H9 (cell line): ENCODE measurements around the gene ATP1A2. TPM values are rescaled to one million over a fixed set of nuclear protein-coding genes. Genes with fewer than 3 reads are reported as not detected.

Experiments
- DNase-seq: peaks from one replicate; pipeline ENCODE4 v3.0.0-alpha.2; 2017
- H2AFZ ChIP-seq: one replicate; pipeline ENCODE4 v1.6.1; 2013; ENCODE audit warnings: mild to moderate bottlenecking, low read length, control low read depth, moderate library complexity
- H2AK5ac ChIP-seq: 2 replicates; pipeline ENCODE4 v1.6.1; 2013; ENCODE audit warnings: low read length, control low read depth, mixed read lengths; ENCODE audit not compliant: insufficient read length
- H2BK120ac ChIP-seq: one replicate; pipeline ENCODE4 v1.6.1; 2013; ENCODE audit warnings: low read depth, mild to moderate bottlenecking, low read length, control low read depth, inconsistent platforms; ENCODE audit not compliant: poor library complexity, severe bottlenecking
- H2BK12ac ChIP-seq: 2 replicates; pipeline ENCODE4 v1.6.1; 2013; ENCODE audit warnings: low read length, control low read depth, mixed read lengths, low read depth; ENCODE audit not compliant: insufficient read length
- H2BK15ac ChIP-seq: 2 replicates; pipeline ENCODE4 v1.6.1; 2013; ENCODE audit warnings: low read depth, low read length, control low read depth
- H2BK20ac ChIP-seq: one replicate; pipeline ENCODE4 v1.6.1; 2013; ENCODE audit warnings: low read depth, mild to moderate bottlenecking, low read length, control low read depth, inconsistent platforms; ENCODE audit not compliant: poor library complexity, severe bottlenecking
- H2BK5ac ChIP-seq: 2 replicates; pipeline ENCODE4 v1.6.1; 2013; ENCODE audit warnings: low read length, control low read depth, mixed read lengths; ENCODE audit not compliant: insufficient read length
- H3K14ac ChIP-seq: 2 replicates; pipeline ENCODE4 v1.6.1; 2013; ENCODE audit warnings: low read length, control low read depth; ENCODE audit not compliant: insufficient read depth
- H3K18ac ChIP-seq: 2 replicates; pipeline ENCODE4 v1.6.1; 2013; ENCODE audit warnings: low read depth, mild to moderate bottlenecking, mixed read lengths, low read length, control low read depth; ENCODE audit not compliant: insufficient read length
- H3K23ac ChIP-seq: 2 replicates; pipeline ENCODE4 v1.6.1; 2013; ENCODE audit warnings: low read length, control low read depth, mixed read lengths, low read depth; ENCODE audit not compliant: insufficient read length
- H3K23me2 ChIP-seq: 2 replicates; pipeline ENCODE4 v1.6.1; 2013; ENCODE audit warnings: low read depth, mild to moderate bottlenecking, mixed read lengths, low read length, control low read depth; ENCODE audit not compliant: insufficient read length, poor library complexity, severe bottlenecking
- H3K27ac ChIP-seq: 2 replicates; pipeline ENCODE4 v1.5.1; 2013; ENCODE audit warnings: low read length, control low read depth, mixed read lengths, low read depth; ENCODE audit not compliant: insufficient read length
- H3K27me3 ChIP-seq: 2 replicates; pipeline ENCODE4 v1.6.1; 2013; ENCODE audit warnings: low read length, control low read depth, inconsistent platforms; ENCODE audit not compliant: insufficient read depth
- H3K4ac ChIP-seq: 2 replicates; pipeline ENCODE4 v1.6.1; 2013; ENCODE audit warnings: low read depth, mild to moderate bottlenecking, control low read depth, inconsistent platforms, low read length, moderate library complexity
- H3K4me1 ChIP-seq: 2 replicates; pipeline ENCODE4 v1.6.1; 2013; ENCODE audit warnings: low read length, control low read depth, inconsistent platforms; ENCODE audit not compliant: insufficient read depth
- H3K4me2 ChIP-seq: 2 replicates; pipeline ENCODE4 v1.6.1; 2013; ENCODE audit warnings: low read length, control low read depth, mixed read lengths; ENCODE audit not compliant: insufficient read length, insufficient read depth
- H3K56ac ChIP-seq: 2 replicates; pipeline ENCODE4 v1.6.1; 2013; ENCODE audit warnings: low read depth, mild to moderate bottlenecking, mixed read lengths, low read length, control low read depth; ENCODE audit not compliant: insufficient read length
- H3K79me1 ChIP-seq: 2 replicates; pipeline ENCODE4 v1.6.1; 2013; ENCODE audit warnings: low read depth, mild to moderate bottlenecking, moderate library complexity, low read length, control low read depth, inconsistent platforms; ENCODE audit not compliant: insufficient read depth, poor library complexity, severe bottlenecking
- H3K79me2 ChIP-seq: 2 replicates; pipeline ENCODE4 v1.6.1; 2013; ENCODE audit warnings: low read length, control low read depth, inconsistent platforms; ENCODE audit not compliant: insufficient read depth
- H3K9ac ChIP-seq: 2 replicates; pipeline ENCODE4 v1.6.1; 2013; ENCODE audit warnings: low read length, control low read depth, mixed read lengths; ENCODE audit not compliant: insufficient read length; ENCODE audit errors: extremely low read depth
- H3K9me3 ChIP-seq: one replicate; pipeline ENCODE4 v1.6.1; 2013; ENCODE audit warnings: low read depth, low read length, inconsistent platforms; ENCODE audit not compliant: control insufficient read depth
- H3T11ph ChIP-seq: one replicate; pipeline ENCODE4 v1.6.1; 2013; ENCODE audit warnings: mild to moderate bottlenecking, low read length, control low read depth, inconsistent platforms
- H4K20me1 ChIP-seq: one replicate; pipeline ENCODE4 v1.6.1; 2013; ENCODE audit not compliant: control insufficient read depth, insufficient read length, insufficient read depth
- H4K5ac ChIP-seq: 2 replicates; pipeline ENCODE4 v1.6.1; 2013; ENCODE audit warnings: low read depth, mild to moderate bottlenecking, mixed read lengths, low read length, control low read depth; ENCODE audit not compliant: insufficient read length
- H4K8ac ChIP-seq: replicated peaks from 2 replicates; pipeline ENCODE4 v1.6.1; 2013; ENCODE audit warnings: low read length, control low read depth, mixed read lengths, low read depth; ENCODE audit not compliant: insufficient read length
- H4K91ac ChIP-seq: 2 replicates; pipeline ENCODE4 v1.6.1; 2013; ENCODE audit warnings: low read depth, mild to moderate bottlenecking, moderate library complexity, mixed read lengths, low read length, control low read depth; ENCODE audit not compliant: insufficient read length
- H3K27ac Mint-ChIP-seq, 3 experiments: 2 replicates in 2 of 3; 3 replicates in 1 of 3; pipeline ENCODE4 v1.8.0; 2020 to 2021; ENCODE audit warnings: mixed read lengths in 3 of 3, mild to moderate bottlenecking in 1 of 3, moderate library complexity in 1 of 3
- H3K27me3 Mint-ChIP-seq: 2 replicates; pipeline ENCODE4 v1.8.0; 2021; ENCODE audit warnings: low read depth, mild to moderate bottlenecking, moderate library complexity, mixed read lengths
- H3K36me3 Mint-ChIP-seq, 3 experiments: 2 replicates in 2 of 3; 3 replicates in 1 of 3; pipeline ENCODE4 v1.8.0; 2020 to 2021; ENCODE audit warnings: low read depth in 3 of 3, mixed read lengths in 3 of 3; ENCODE audit not compliant: insufficient read depth in 1 of 3
- H3K4me1 Mint-ChIP-seq, 2 experiments: 2 replicates each; pipeline ENCODE4 v1.8.0; 2020; ENCODE audit warnings: mixed read lengths in 2 of 2
- H3K4me3 Mint-ChIP-seq, 2 experiments: 2 replicates in 1 of 2; 3 replicates in 1 of 2; pipeline ENCODE4 v1.8.0; 2020 to 2021; ENCODE audit warnings: mild to moderate bottlenecking in 2 of 2, mixed read lengths in 2 of 2, moderate library complexity in 1 of 2
- H3K9me3 Mint-ChIP-seq, 2 experiments: 2 replicates in 1 of 2; 3 replicates in 1 of 2; pipeline ENCODE4 v1.8.0; 2020; ENCODE audit warnings: mild to moderate bottlenecking in 2 of 2, mixed read lengths in 2 of 2, moderate library complexity in 1 of 2
- WGBS: extraction: QIAGEN DNeasy Blood & Tissue Kit; methylation state at CpG from one replicate; pipeline ENCODE4 v1.1.7; 2013; ENCODE audit warnings: missing lambda C conversion rate, low lambda C conversion rate, mixed read lengths; ENCODE audit not compliant: insufficient read length; ENCODE audit errors: extremely low coverage; 5-methylcytosine and 5-hydroxymethylcytosine counted together
- total RNA-seq: library from RNA; stranded (reverse); gene quantifications from 2 replicates; pipeline ENCODE4 v1.2.1, GENCODE V29; 2021
- TF ChIP-seq, protein P1 (sequence below): fragments of 200-600 bp; sonication (generic); conservative IDR thresholded peaks from 3 replicates; pipeline ENCODE4 v1.8.0; 2021; ENCODE audit warnings: antibody characterized with exemption, mild to moderate bottlenecking

The ATP1A2 gene
- total RNA-seq, 1 experiment from 2014 or later, result 3.0 TPM

DNA sequence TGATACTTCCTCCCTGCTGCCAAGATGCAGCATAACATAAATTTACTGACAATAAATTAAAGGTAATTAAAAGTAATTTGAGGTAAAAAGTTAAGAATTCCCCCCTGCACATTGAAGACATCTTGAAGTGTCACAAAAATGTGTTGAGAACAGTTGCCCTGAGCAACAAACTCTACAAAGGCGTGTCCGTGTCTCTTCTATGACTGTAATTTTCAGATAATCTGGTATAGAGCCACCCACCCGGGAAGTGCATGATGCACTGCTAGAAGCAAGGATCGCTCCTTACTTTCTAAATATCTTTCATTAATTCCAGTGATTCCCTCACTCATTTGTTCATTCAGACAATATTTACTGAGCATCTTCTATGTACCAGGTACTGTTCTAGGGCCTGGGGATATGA, 63.8 kb downstream of the ATP1A2 start:
- H2BK15ac ChIP-seq, result no peak overlapping the region
- H3K79me2 ChIP-seq, result no peaks in the 10 kb centered on the region
- H2BK20ac ChIP-seq, result no peak overlapping the region
- Mint-ChIP-seq H3K9me3 (no peaks in the 10 kb centered on the region), H3K36me3 (no peaks in the 10 kb centered on the region; a peak in 1 of 7 replicates), H3K27me3 (peaks cover 15% of the 10 kb centered on the region), H3K4me1 (peaks cover 13 to 15% of the 10 kb centered on the region in 2 experiments), H3K4me3 (no peak overlapping the region), H3K27ac (no peak overlapping the region)
- no peaks in the 10 kb centered on the region for H3K27me3 ChIP-seq
- H3K9ac ChIP-seq, result no peak overlapping the region
- H3K23me2 ChIP-seq, result no peaks in the 10 kb centered on the region
- no peaks in the 10 kb centered on the region for H4K20me1 ChIP-seq
- no peak overlapping the region for H2BK12ac ChIP-seq
- DNase-seq, result no peak
- no peak overlapping the region for H2BK120ac ChIP-seq
- H3K4me1 ChIP-seq, result no peaks in the 10 kb centered on the region; the same call in 1 of the 2 replicates
- TF ChIP-seq, protein P1, sequence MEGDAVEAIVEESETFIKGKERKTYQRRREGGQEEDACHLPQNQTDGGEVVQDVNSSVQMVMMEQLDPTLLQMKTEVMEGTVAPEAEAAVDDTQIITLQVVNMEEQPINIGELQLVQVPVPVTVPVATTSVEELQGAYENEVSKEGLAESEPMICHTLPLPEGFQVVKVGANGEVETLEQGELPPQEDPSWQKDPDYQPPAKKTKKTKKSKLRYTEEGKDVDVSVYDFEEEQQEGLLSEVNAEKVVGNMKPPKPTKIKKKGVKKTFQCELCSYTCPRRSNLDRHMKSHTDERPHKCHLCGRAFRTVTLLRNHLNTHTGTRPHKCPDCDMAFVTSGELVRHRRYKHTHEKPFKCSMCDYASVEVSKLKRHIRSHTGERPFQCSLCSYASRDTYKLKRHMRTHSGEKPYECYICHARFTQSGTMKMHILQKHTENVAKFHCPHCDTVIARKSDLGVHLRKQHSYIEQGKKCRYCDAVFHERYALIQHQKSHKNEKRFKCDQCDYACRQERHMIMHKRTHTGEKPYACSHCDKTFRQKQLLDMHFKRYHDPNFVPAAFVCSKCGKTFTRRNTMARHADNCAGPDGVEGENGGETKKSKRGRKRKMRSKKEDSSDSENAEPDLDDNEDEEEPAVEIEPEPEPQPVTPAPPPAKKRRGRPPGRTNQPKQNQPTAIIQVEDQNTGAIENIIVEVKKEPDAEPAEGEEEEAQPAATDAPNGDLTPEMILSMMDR, result no peak
- H3K18ac ChIP-seq, result no peak overlapping the region
- H4K5ac ChIP-seq, result no peak overlapping the region
- no peak overlapping the region for H3T11ph ChIP-seq
- H4K8ac ChIP-seq, result no peak overlapping the region
- H3K27ac ChIP-seq, result no peak overlapping the region
- H3K4me2 ChIP-seq, result no peak overlapping the region
- no peak overlapping the region for H3K14ac ChIP-seq
- H3K4ac ChIP-seq, result no peak overlapping the region
- no peak overlapping the region for H2BK5ac ChIP-seq
- H3K9me3 ChIP-seq, result no peaks in the 10 kb centered on the region
- H4K91ac ChIP-seq, result no peak overlapping the region
- WGBS, result no CpG with 5 or more reads among the region's 4 CpGs
- H2AK5ac ChIP-seq, result no peak overlapping the region
- no peak overlapping the region for H3K56ac ChIP-seq
- no peak overlapping the region for H3K23ac ChIP-seq
- no peak overlapping the region for H2AFZ ChIP-seq
- no peaks in the 10 kb centered on the region for H3K79me1 ChIP-seq
